ENCODE results near the gene BET1.
"Not testable (repeated sequence)": the region's sequence is repeated elsewhere in the genome, so short reads cannot be mapped to it uniquely, and the experiment has no call there.

Gene BET1

GRCh38 chr7:94039368-94040035, 35.3 kb upstream of the BET1 start:
- no peak overlapping the region for H3K4me3 ChIP-seq (ENCODE audit: low read depth, low read length)
- TF ChIP-seq CTCF (IDR thresholded peaks at IDR 0.05; ENCODE audit: low read depth, low read length): no peak

GRCh38 chr7:94031865-94032264, 27.7 kb upstream of the BET1 start:
- TF ChIP-seq CTCF (IDR thresholded peaks at IDR 0.05; ENCODE audit: low read depth, low read length): no peak
- no peak overlapping the region for H3K4me3 ChIP-seq (ENCODE audit: low read depth, low read length)

GRCh38 chr7:94030634-94031033, 26.5 kb upstream of the BET1 start:
- H3K4me3 ChIP-seq (ENCODE audit: low read depth, low read length): no peak overlapping the region
- no peak for TF ChIP-seq CTCF (IDR thresholded peaks at IDR 0.05; ENCODE audit: low read depth, low read length)

GRCh38 chr7:94029976-94030375, 25.8 kb upstream of the BET1 start:
- no peak for TF ChIP-seq CTCF (IDR thresholded peaks at IDR 0.05; ENCODE audit: low read depth, low read length)

GRCh38 chr7:94028768-94029167, 24.6 kb upstream of the BET1 start:
- no peak overlapping the region for H3K4me3 ChIP-seq (ENCODE audit: low read depth, low read length)

More at GRCh38 chr7:94029976-94030375, 25.8 kb upstream of the BET1 start:
- no peak overlapping the region for H3K4me3 ChIP-seq (ENCODE audit: low read depth, low read length)

GRCh38 chr7:94026619-94027018, 22.5 kb upstream of the BET1 start:
- H3K4me3 ChIP-seq (ENCODE audit: low read depth, low read length): not testable (repeated sequence)

More at GRCh38 chr7:94028768-94029167, 24.6 kb upstream of the BET1 start:
- TF ChIP-seq CTCF (IDR thresholded peaks at IDR 0.05; ENCODE audit: low read depth, low read length): no peak

- no peak for TF ChIP-seq CTCF (IDR thresholded peaks at IDR 0.05; ENCODE audit: low read depth, low read length)
- no peak overlapping the region for H3K4me3 ChIP-seq (ENCODE audit: low read depth, low read length)
Measured at GRCh38 chr7:94022550-94022949, 18.4 kb upstream of the BET1 start.

GRCh38 chr7:94016786-94017185, 12.6 kb upstream of the BET1 start:
- TF ChIP-seq CTCF (IDR thresholded peaks at IDR 0.05; ENCODE audit: low read depth, low read length): no peak
- H3K4me3 ChIP-seq (ENCODE audit: low read depth, low read length): no peak overlapping the region
